VCaP (cell line): Measurements from ENCODE around the gene GIT1.

ENCODE experiments used
- H3K27ac ChIP-seq: fragments of 450-650 bp; 2 replicates; pipeline ENCODE4 v1.5.1; 2017
- CTCF ChIP-seq: fragments of 450-650 bp; conservative IDR thresholded peaks from 2 replicates; pipeline ENCODE4 v1.5.1; 2017; ENCODE audit warnings: mild to moderate bottlenecking, moderate library complexity

Gene GIT1

GRCh38 chr17:29557739-29558116, 31.7 kb downstream of the GIT1 start:
- no peak for TF ChIP-seq CTCF
- no peak overlapping the region for H3K27ac ChIP-seq

- H3K27ac ChIP-seq = no peak overlapping the region
- TF ChIP-seq CTCF = no peak
These were observed 32.2 kb downstream of the GIT1 start for GRCh38 chr17:29557085-29557738.

GRCh38 chr17:29555840-29556239, 33.6 kb downstream of the GIT1 start:
- peak overlapping the region; percentile 43 for H3K27ac ChIP-seq
- no peak for TF ChIP-seq CTCF

GRCh38 chr17:29549177-29549923, 40.1 kb downstream of the GIT1 start:
- H3K27ac ChIP-seq = no peak overlapping the region
- TF ChIP-seq CTCF = no peak

GRCh38 chr17:29546830-29547229, 42.6 kb downstream of the GIT1 start:
- peak overlapping the region; percentile 49 for H3K27ac ChIP-seq
- TF ChIP-seq CTCF = no peak

- peak overlapping the region; percentile 49 for H3K27ac ChIP-seq
- TF ChIP-seq CTCF = no peak
These were observed 43.4 kb downstream of the GIT1 start for GRCh38 chr17:29546085-29546484.

GRCh38 chr17:29544066-29544465, 45.4 kb downstream of the GIT1 start:
- no peak overlapping the region for H3K27ac ChIP-seq
- no peak for TF ChIP-seq CTCF
